H1 (cell line): ENCODE measurements around the gene ZNF77. TPM values are rescaled to one million over a fixed set of nuclear protein-coding genes. Genes with fewer than 3 reads are reported as not detected.

Experiments used
- CTCF ChIA-PET: fragments of 300-600 bp; sonication (Branson Sonifier 250); formaldehyde crosslinking; loops from one replicate; lab custom pipeline; 2021; ENCODE audit not compliant: partially characterized antibody; lab: Charles Lee
- POLR2A ChIA-PET: fragments of 300-600 bp; sonication (Branson Sonifier 250); formaldehyde crosslinking; loops from one replicate; lab custom pipeline; 2021; ENCODE audit warnings: inconsistent platforms; ENCODE audit not compliant: partially characterized antibody; lab: Charles Lee
- DNase-seq, 2 experiments: peaks; one replicate each; pipeline versions ENCODE4 v3.0.0 to v3.0.0-alpha.2; 2010 to 2022; ENCODE audit warnings: low spot score in 2 of 2, low read depth in 1 of 2, mixed read lengths in 1 of 2
- FAIRE-seq: peaks from 2 replicates; lab custom pipeline; 2011; peaks lifted over from hg19 to GRCh38; lab: Jason Lieb, UNC
- H2AFZ ChIP-seq: 2 replicates; pipeline ENCODE4 v1.8.1; 2012; ENCODE audit warnings: low read length, inconsistent platforms
- H2AK5ac ChIP-seq: 2 replicates; pipeline ENCODE4 v1.6.1; 2013; ENCODE audit warnings: low read depth, low read length
- H2BK120ac ChIP-seq: replicated peaks from 2 replicates; pipeline ENCODE3; 2013; ENCODE audit warnings: low read depth, low read length, inconsistent platforms
- H2BK12ac ChIP-seq: 2 replicates; pipeline ENCODE4 v1.6.1; 2013; ENCODE audit warnings: low read depth, low read length
- H2BK15ac ChIP-seq: 2 replicates; pipeline ENCODE4 v1.6.1; 2013; ENCODE audit warnings: low read length
- H2BK20ac ChIP-seq: 2 replicates; pipeline ENCODE4 v1.6.1; 2013; ENCODE audit warnings: low read length
- H2BK5ac ChIP-seq: 2 replicates; pipeline ENCODE4 v1.6.1; 2013; ENCODE audit warnings: low read depth, low read length
- H3K14ac ChIP-seq: 2 replicates; pipeline ENCODE4 v1.6.1; 2013; ENCODE audit warnings: inconsistent platforms; ENCODE audit not compliant: insufficient read length
- H3K18ac ChIP-seq: 2 replicates; pipeline ENCODE4 v1.6.1; 2013; ENCODE audit warnings: low read length; ENCODE audit errors: extremely low read depth
- H3K23ac ChIP-seq: 2 replicates; pipeline ENCODE4 v1.6.1; 2013; ENCODE audit warnings: inconsistent platforms; ENCODE audit not compliant: insufficient read length
- H3K23me2 ChIP-seq: 2 replicates; pipeline ENCODE4 v1.6.1; 2013; ENCODE audit warnings: low read depth, low read length
- H3K27ac ChIP-seq: 2 replicates; pipeline ENCODE4 v1.6.1; 2011; ENCODE audit warnings: low read depth, low read length, inconsistent platforms
- H3K27me3 ChIP-seq, 4 experiments: replicated peaks in 1 of 4; 1 replicate in 1 of 4; 2 replicates in 3 of 4; pipeline versions ENCODE4 v1.6.1 to v1.8.1; 2011 to 2013; ENCODE audit warnings: low read length in 3 of 4, mild to moderate bottlenecking in 3 of 4, inconsistent platforms in 2 of 4, mixed read lengths in 2 of 4, moderate library complexity in 1 of 4; ENCODE audit not compliant: control insufficient read depth in 3 of 4, insufficient read depth in 3 of 4; ENCODE audit errors: extremely low read depth in 1 of 4
- H3K36me3 ChIP-seq, 4 experiments: 2 replicates each; pipeline versions ENCODE4 v1.6.1 to v1.8.1; 2011 to 2013; ENCODE audit warnings: mild to moderate bottlenecking in 4 of 4, low read length in 3 of 4, moderate library complexity in 2 of 4, control low read depth in 1 of 4, inconsistent platforms in 1 of 4; ENCODE audit not compliant: insufficient read depth in 4 of 4, control insufficient read depth in 2 of 4
- H3K4ac ChIP-seq: replicated peaks from 2 replicates; pipeline ENCODE3; 2013; ENCODE audit warnings: low read length, low read depth, mixed read lengths, inconsistent platforms; ENCODE audit not compliant: insufficient read length
- H3K4me1 ChIP-seq, 4 experiments: replicated peaks in 1 of 4; 1 replicate in 1 of 4; 2 replicates in 3 of 4; pipeline versions ENCODE4 v1.6.1 to v1.8.1; 2011 to 2013; ENCODE audit warnings: low read length in 3 of 4, inconsistent platforms in 2 of 4, mixed read lengths in 1 of 4; ENCODE audit not compliant: insufficient read depth in 4 of 4, control insufficient read depth in 3 of 4
- H3K4me2 ChIP-seq, 2 experiments: 2 replicates each; pipeline versions ENCODE4 v1.6.1 to v1.8.1; 2011 to 2013; ENCODE audit warnings: low read depth in 2 of 2, low read length in 2 of 2, control low read depth in 1 of 2, inconsistent platforms in 1 of 2, mild to moderate bottlenecking in 1 of 2; ENCODE audit not compliant: insufficient read depth in 1 of 2
- H3K4me3 ChIP-seq, 4 experiments: fragments of 200-600, 300-600 bp in 1 of 4; sonication (generic), shearing (Covaris generic), sonication (Bioruptor Twin) in 1 of 4; 2 replicates each; pipeline versions ENCODE4 v1.5.1 to v1.8.1; 2011 to 2016; ENCODE audit warnings: low read length in 4 of 4, low read depth in 3 of 4, control low read depth in 2 of 4, inconsistent platforms in 2 of 4, mild to moderate bottlenecking in 2 of 4, mixed read lengths in 1 of 4, moderate library complexity in 1 of 4; ENCODE audit not compliant: insufficient read depth in 2 of 4; ENCODE audit errors: extremely low read depth in 1 of 4
- H3K56ac ChIP-seq: replicated peaks from 2 replicates; pipeline ENCODE3; 2013; ENCODE audit warnings: low read depth, mild to moderate bottlenecking, mixed read lengths, low read length, inconsistent platforms; ENCODE audit not compliant: insufficient read length
- H3K79me1 ChIP-seq: 2 replicates; pipeline ENCODE4 v1.6.1; 2013; ENCODE audit warnings: low read depth, low read length, control low read depth
- H3K79me2 ChIP-seq, 2 experiments: 2 replicates each; pipeline versions ENCODE4 v1.6.1 to v1.8.1; 2012 to 2013; ENCODE audit warnings: low read length in 2 of 2, mild to moderate bottlenecking in 2 of 2, inconsistent platforms in 1 of 2; ENCODE audit not compliant: insufficient read depth in 2 of 2, control insufficient read depth in 1 of 2
- H3K9ac ChIP-seq, 4 experiments: replicated peaks in 1 of 4; 1 replicate in 1 of 4; 2 replicates in 3 of 4; pipeline versions ENCODE4 v1.6.1 to v1.8.1; 2011 to 2013; ENCODE audit warnings: low read depth in 3 of 4, low read length in 3 of 4, control low read depth in 2 of 4, mild to moderate bottlenecking in 2 of 4, moderate library complexity in 2 of 4, inconsistent platforms in 1 of 4; ENCODE audit errors: extremely low read depth in 1 of 4
- H3K9me3 ChIP-seq, 2 experiments: 2 replicates each; pipeline versions ENCODE4 v1.6.1 to v1.8.1; 2012 to 2013; ENCODE audit warnings: mild to moderate bottlenecking in 2 of 2, moderate library complexity in 2 of 2, control low read depth in 1 of 2, inconsistent platforms in 1 of 2, low read depth in 1 of 2, low read length in 1 of 2, mixed read lengths in 1 of 2; ENCODE audit not compliant: insufficient read depth in 2 of 2
- H4K20me1 ChIP-seq, 2 experiments: replicated peaks in 1 of 2; 2 replicates each; pipeline versions ENCODE3 to v1.8.1; 2011 to 2013; ENCODE audit warnings: inconsistent platforms in 2 of 2, low read length in 2 of 2, mild to moderate bottlenecking in 1 of 2; ENCODE audit not compliant: insufficient read depth in 2 of 2, control insufficient read depth in 1 of 2
- H4K5ac ChIP-seq: 2 replicates; pipeline ENCODE4 v1.6.1; 2013; ENCODE audit warnings: low read length, low read depth, mixed read lengths, inconsistent platforms; ENCODE audit not compliant: insufficient read length
- H4K8ac ChIP-seq: 2 replicates; pipeline ENCODE4 v1.8.0; 2013; ENCODE audit warnings: mild to moderate bottlenecking, moderate library complexity, low read length, inconsistent platforms; ENCODE audit not compliant: insufficient read depth; ENCODE audit errors: extremely low read depth
- H4K91ac ChIP-seq: replicated peaks from 2 replicates; pipeline ENCODE3; 2013; ENCODE audit warnings: low read length, mixed read lengths, inconsistent platforms; ENCODE audit not compliant: insufficient read length
- KDM4A ChIP-seq: IDR thresholded peaks from one replicate; pipeline ENCODE4 v1.7.1; 2012; ENCODE audit warnings: low read depth, mild to moderate bottlenecking, moderate library complexity, low read length, inconsistent platforms; ENCODE audit not compliant: severe bottlenecking
- KDM5A ChIP-seq: fragments of 200-600 bp; IDR thresholded peaks from 2 replicates; pipeline ENCODE4 v1.7.1; 2012; ENCODE audit warnings: mild to moderate bottlenecking, low read length, inconsistent platforms, mixed read lengths
- PHF8 ChIP-seq: fragments of 200-600 bp; sonication (generic); conservative IDR thresholded peaks from 2 replicates; pipeline ENCODE4 v1.7.1; 2012; ENCODE audit warnings: low read depth, mild to moderate bottlenecking, inconsistent platforms, low read length, moderate library complexity
- POLR2AphosphoS5 ChIP-seq: IDR thresholded peaks from 2 replicates; pipeline ENCODE4 v1.6.1; 2011; ENCODE audit warnings: low read depth, low read length
- RFX5 ChIP-seq: IDR thresholded peaks from 2 replicates; pipeline ENCODE4 v1.6.1; 2011; ENCODE audit warnings: low read depth, low read length, improper control_type of control experiment, borderline replicate concordance
- SIRT6 ChIP-seq: IDR thresholded peaks from one replicate; pipeline ENCODE4 v1.7.1; 2012; ENCODE audit warnings: low read length, inconsistent platforms
- SIX5 ChIP-seq: IDR thresholded peaks from 2 replicates; pipeline ENCODE4 v1.6.1; 2011; ENCODE audit warnings: mild to moderate bottlenecking, low read depth, low read length
- SP1 ChIP-seq: IDR thresholded peaks from 2 replicates; pipeline ENCODE4 v1.6.1; 2011; ENCODE audit warnings: low read depth, low read length
- TAF1 ChIP-seq: IDR thresholded peaks from 2 replicates; pipeline ENCODE4 v1.6.1; 2011; ENCODE audit warnings: mild to moderate bottlenecking, low read depth, low read length
- TBP ChIP-seq: IDR thresholded peaks from 2 replicates; pipeline ENCODE4 v1.6.1; 2011; ENCODE audit warnings: low read depth, low read length, improper control_type of control experiment
- WGBS, 2 experiments: shearing (Covaris generic) in 1 of 2; methylation state at CpG; one replicate each; pipeline versions ENCODE4 v1.1.6 to v1.1.7; 2013 to 2015; ENCODE audit warnings: low lambda C conversion rate in 2 of 2, mixed read lengths in 2 of 2, inconsistent platforms in 1 of 2, low coverage in 1 of 2, missing lambda C conversion rate in 1 of 2; ENCODE audit not compliant: insufficient replicate concordance in 2 of 2, insufficient coverage in 1 of 2, insufficient read length in 1 of 2; ENCODE audit errors: extremely low coverage in 1 of 2, missing lambda C conversion rate in 1 of 2; 5-methylcytosine and 5-hydroxymethylcytosine counted together
- long read RNA-seq, 2 experiments: library from RNA in 1 of 2; library from capped mRNA in 1 of 2; stranded (forward); transcript quantifications; one replicate each; pipeline ENCODE4 v2.0.0, GENCODE V29; 2021; ENCODE audit warnings: inconsistent platforms in 1 of 2
- polyA minus RNA-seq, 3 experiments: library from RNA; depleted of rRNA, polyadenylated mRNA; stranded (reverse); fragments of >200 nt; gene quantifications; 1 replicate in 2 of 3; 2 replicates in 1 of 3; pipeline ENCODE4 v1.2.3, GENCODE V29; 2011
- polyA plus RNA-seq, 7 experiments: library from polyadenylated mRNA; depleted of rRNA in 3 of 7; stranded (reverse) in 5 of 7; unstranded in 2 of 7; fragments of >200 nt in 5 of 7; fragments of 200-250 nt in 2 of 7; gene quantifications; 1 replicate in 5 of 7; 2 replicates in 1 of 7; 4 replicates in 1 of 7; pipeline versions ENCODE4 v1.2.1 to v1.2.3, GENCODE V29; 2011 to 2013; ENCODE audit warnings: missing spikeins in 2 of 7, mixed read lengths in 2 of 7
- total RNA-seq: library from RNA; stranded (reverse); fragmentation: NEBNext Ultra II Directional; extraction: Animal tissue kit (Norgen Biotek cat#: 25700); gene quantifications from 2 replicates; pipeline ENCODE4 v1.2.1, GENCODE V29; 2021

ZNF77 gene
- 3.7 and 4.7 TPM in 2 replicates for total RNA-seq
- 2.3 and 2.9 TPM in 2 replicates for polyA plus RNA-seq (2011; rRNA removed)
- 4.4 TPM for polyA plus RNA-seq (2011; cell fraction: cytosol; rRNA removed)
- 2.8 TPM for polyA plus RNA-seq (2011; cell fraction: nucleus; rRNA removed)
- 3.6 to 4.5 TPM (median 4.0 TPM) in 4 replicates for polyA plus RNA-seq (2012, experiment 1 of 2)
- 0.59 TPM for polyA plus RNA-seq (2012, experiment 2 of 2)
- 2.5 TPM for polyA plus RNA-seq (2013, experiment 1 of 2)
- 2.9 TPM for polyA plus RNA-seq (2013, experiment 2 of 2)
- 9.3 and 9.9 TPM in 2 replicates for polyA minus RNA-seq (2011; rRNA and poly(A)+ RNA removed)
- 3.3 TPM for polyA minus RNA-seq (2011; cell fraction: cytosol; rRNA and poly(A)+ RNA removed)
- polyA minus RNA-seq (2011; cell fraction: nucleus; rRNA and poly(A)+ RNA removed), result 5.5 TPM
- long read RNA-seq, experiment 1, partial matches to known transcripts, result 1 of 1 reads
- long read RNA-seq, experiment 1, other reads (novel, unspliced or antisense), result 0 of 1 reads
- long read RNA-seq, experiment 2, transcript ZNF77-201 (4 exons, 2,002 nt), result major isoform, 5 of 8 reads
- long read RNA-seq, experiment 2, partial matches to known transcripts, result 0 of 8 reads
- long read RNA-seq, experiment 2, other reads (novel, unspliced or antisense), result 3 of 8 reads

DNA sequence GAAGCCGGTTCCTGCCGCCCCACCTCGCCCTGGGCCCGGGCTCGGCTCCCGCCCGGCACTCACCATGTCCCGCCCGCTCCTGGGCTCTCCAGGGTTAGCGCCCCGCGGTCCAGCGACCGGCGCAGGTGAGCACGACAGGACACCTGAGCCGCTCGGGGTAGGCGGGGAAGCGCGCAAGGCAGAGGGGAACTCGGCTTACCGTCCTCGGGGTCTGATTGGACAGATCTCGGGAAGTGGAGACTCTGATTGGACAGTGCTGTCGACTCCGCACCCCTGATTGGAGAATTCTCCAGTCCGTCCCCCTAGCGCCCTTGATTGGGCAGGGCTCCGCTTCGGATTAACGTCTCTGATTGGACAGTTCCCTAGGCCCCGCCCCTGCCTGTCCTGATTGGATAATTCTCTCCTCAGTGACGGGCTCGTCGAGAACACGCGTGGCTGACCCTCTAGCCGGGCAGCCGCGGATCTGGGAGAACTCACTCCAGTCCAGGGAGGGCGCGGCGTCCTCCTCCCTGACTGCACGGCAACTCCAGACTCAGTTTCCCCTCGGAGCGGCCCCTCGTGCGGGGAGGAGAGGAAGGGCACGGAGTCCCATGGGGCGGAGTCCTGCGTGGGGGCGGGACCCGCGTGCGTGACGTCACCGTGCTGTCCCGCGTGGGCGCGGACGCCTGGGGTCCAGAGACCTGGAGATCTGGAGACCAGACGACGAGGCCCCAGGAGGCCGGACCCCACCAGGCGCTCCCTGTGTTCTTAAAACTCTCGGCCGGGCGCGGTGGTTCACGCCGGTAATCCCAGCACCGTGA, at the start of gene ZNF77:
Gene ZNF77, minus strand, starts transcription at position 197 of the 800 bp plus-strand sequence. Its CDS starts 131 bp downstream, at position 66.
- peak within 1 kb of the TSS; percentile 79 for H3K56ac ChIP-seq
- no peak within 1 kb of the TSS for H2BK20ac ChIP-seq
- H3K79me1 ChIP-seq, result peaks cover 9% of the 10 kb centered on the region; the same call in 1 of the 2 replicates
- H2BK12ac ChIP-seq, result no peak within 1 kb of the TSS
- H3K4me2 ChIP-seq, result peak within 1 kb of the TSS; percentile 71 to 76
- no peaks in the 10 kb centered on the region for H4K20me1 ChIP-seq
- peak within 1 kb of the TSS; percentile 74; the same call in 1 of the 2 replicates for H2AFZ ChIP-seq
- no peaks in the 10 kb centered on the region for H3K9me3 ChIP-seq
- peak; percentile 97 for FAIRE-seq
- no peak within 1 kb of the TSS for H3K23ac ChIP-seq
- peak within 1 kb of the TSS; percentile 81 for H3K4ac ChIP-seq
- peak within 1 kb of the TSS; percentile 83 to 94 (median 89) for H3K4me3 ChIP-seq
- peak within 1 kb of the TSS; percentile 81; the same call in 1 of the 2 replicates for H2BK5ac ChIP-seq
- POLR2A ChIA-PET, result no interaction called here
- H2AK5ac ChIP-seq, result no peak within 1 kb of the TSS
- no peak within 1 kb of the TSS for H2BK15ac ChIP-seq
- H3K4me1 ChIP-seq, result peaks cover 0 to 6% (median 4%) of the 10 kb centered on the region in 4 experiments; a peak in 6 of 7 replicates
- H4K91ac ChIP-seq, result peak within 1 kb of the TSS; percentile 59
- peaks cover 8% of the 10 kb centered on the region; the same call in 1 of the 2 replicates for H3K23me2 ChIP-seq
- WGBS, 2 experiments, result 5% methylated on average over 52 of the region's 74 CpGs; no CpG with 5 or more reads in 1 of the 2 experiments
- no peak within 1 kb of the TSS for H3K14ac ChIP-seq
- H3K79me2 ChIP-seq, result peaks cover 0 to 10% of the 10 kb centered on the region in 2 experiments; a peak in 2 of 4 replicates
- H3K27me3 ChIP-seq, result no peaks in the 10 kb centered on the region
- peak within 1 kb of the TSS; percentile 93 for H4K8ac ChIP-seq
- H3K27ac ChIP-seq, result peak within 1 kb of the TSS; percentile 39; the same call in 1 of the 2 replicates
- H4K5ac ChIP-seq, result peak within 1 kb of the TSS; percentile 86
- DNase-seq, result peak; percentile 95 to 98
- H3K9ac ChIP-seq, result peak within 1 kb of the TSS; percentile 36 to 77 (median 46)
- CTCF ChIA-PET, result no interaction called here
- no peak within 1 kb of the TSS for H2BK120ac ChIP-seq
- no peaks in the 10 kb centered on the region for H3K36me3 ChIP-seq
- peak within 1 kb of the TSS; percentile 68 for H3K18ac ChIP-seq
- TF ChIP-seq SIX5 (no peak), TAF1 (peak; percentile 74), SP1 (peak; percentile 100), TBP (peak; percentile 55; the same call in 1 of the 2 replicates), RFX5 (no peak), PHF8 (peak; percentile 67), POLR2AphosphoS5 (no peak), SIRT6 (no peak), KDM4A (peak; percentile 88), KDM5A (no peak)
